Measurements from ENCODE around the gene DUOXA1.

The DUOXA1 gene

GRCh38 chr15:45131510-45131909, 1.8 kb upstream of the DUOXA1 start:
- DNase-seq (ENCODE audit: low read depth), result no peak

GRCh38 chr15:45130291-45131000, 767 bp upstream of the DUOXA1 start:
- no peak for DNase-seq (ENCODE audit: low read depth)

- no peak for DNase-seq (ENCODE audit: low read depth)
These were observed 574 bp downstream of the DUOXA1 start for GRCh38 chr15:45128971-45129639.

GRCh38 chr15:45126535-45127158, 3.0 kb downstream of the DUOXA1 start:
- DNase-seq (ENCODE audit: low read depth), result no peak

GRCh38 chr15:45123397-45123796, 6.3 kb downstream of the DUOXA1 start:
- no peak for DNase-seq (ENCODE audit: low read depth)

- no peak for DNase-seq (ENCODE audit: low read depth)
These were observed 7.0 kb downstream of the DUOXA1 start for GRCh38 chr15:45122719-45123118.

- DNase-seq (ENCODE audit: low read depth), result no peak
These were observed 7.8 kb downstream of the DUOXA1 start for GRCh38 chr15:45121706-45122417.

- no peak for DNase-seq (ENCODE audit: low read depth)
These were observed 8.7 kb downstream of the DUOXA1 start for GRCh38 chr15:45121020-45121419.

- DNase-seq (ENCODE audit: low read depth), result no peak
These were observed 9.4 kb downstream of the DUOXA1 start for GRCh38 chr15:45120081-45120972.

- DNase-seq (ENCODE audit: low read depth), result no peak
These were observed 10.7 kb downstream of the DUOXA1 start for GRCh38 chr15:45118996-45119395.

GRCh38 chr15:45118131-45118588, 11.5 kb downstream of the DUOXA1 start:
- DNase-seq (ENCODE audit: low read depth), result peak; percentile 74

- no peak for DNase-seq (ENCODE audit: low read depth)
These were observed 12.2 kb downstream of the DUOXA1 start for GRCh38 chr15:45117308-45118130.

- DNase-seq (ENCODE audit: low read depth), result no peak
These were observed 13.0 kb downstream of the DUOXA1 start for GRCh38 chr15:45116482-45117307.

GRCh38 chr15:45116006-45116481, 13.6 kb downstream of the DUOXA1 start:
- no peak for DNase-seq (ENCODE audit: low read depth)

- no peak for DNase-seq (ENCODE audit: low read depth)
These were observed 14.3 kb downstream of the DUOXA1 start for GRCh38 chr15:45115312-45115820.

- DNase-seq (ENCODE audit: low read depth), result no peak
These were observed 15.0 kb downstream of the DUOXA1 start for GRCh38 chr15:45114751-45115085.

GRCh38 chr15:45114076-45114750, 15.5 kb downstream of the DUOXA1 start, which contains the start of the genes DUOX2 and DUOXA2:
DUOX2 (minus strand) TSS chr15:45114172; CDS start chr15:45113411, 761 bp downstream.
DUOXA2 (plus strand) TSS chr15:45114326; CDS start chr15:45114606, 280 bp downstream.
- no peak for DNase-seq (ENCODE audit: low read depth)

- no peak for DNase-seq (ENCODE audit: low read depth)
These were observed 16.2 kb downstream of the DUOXA1 start for GRCh38 chr15:45113380-45113990.
